Activated CD8-positive, alpha-beta memory T cell treated with anti-CD3 and anti-CD28 coated beads for 36 hours (primary cell): ENCODE measurements around the gene CSNK1G1. TPM values are rescaled to one million over a fixed set of nuclear protein-coding genes. Genes with fewer than 3 reads are reported as not detected.
"Not testable (repeated sequence)": the region's sequence is repeated elsewhere in the genome, so short reads cannot be mapped to it uniquely, and the experiment has no call there.

Source experiments
- CTCF ChIA-PET: fragments of 350-600 bp; sonication (Branson Sonifier 250); formaldehyde crosslinking; loops from one replicate; lab custom pipeline; 2021; ENCODE audit warnings: antibody characterized with exemption; lab: Charles Lee
- POLR2A ChIA-PET: fragments of 350-600 bp; sonication (Branson Sonifier 250); formaldehyde crosslinking; loops from one replicate; lab custom pipeline; 2021; ENCODE audit warnings: antibody characterized with exemption; lab: Charles Lee
- total RNA-seq, 2 experiments: library from RNA; stranded (reverse); gene quantifications; one replicate each; pipeline ENCODE4 v1.2.3, GENCODE V29; 2021

The CSNK1G1 gene
- total RNA-seq, 2 experiments from 2014 or later, result 21.3 to 21.6 TPM

GRCh38 chr15:64136347-64136746 lies 219.6 kb downstream of the CSNK1G1 start:
- CTCF ChIA-PET, result interaction anchor here (0.5 kb wide), 1 partner anchor 14 kb away, joined by 3 read pairs; no protein-coding TSS in a partner anchor
- POLR2A ChIA-PET, result no interaction called here

DNA sequence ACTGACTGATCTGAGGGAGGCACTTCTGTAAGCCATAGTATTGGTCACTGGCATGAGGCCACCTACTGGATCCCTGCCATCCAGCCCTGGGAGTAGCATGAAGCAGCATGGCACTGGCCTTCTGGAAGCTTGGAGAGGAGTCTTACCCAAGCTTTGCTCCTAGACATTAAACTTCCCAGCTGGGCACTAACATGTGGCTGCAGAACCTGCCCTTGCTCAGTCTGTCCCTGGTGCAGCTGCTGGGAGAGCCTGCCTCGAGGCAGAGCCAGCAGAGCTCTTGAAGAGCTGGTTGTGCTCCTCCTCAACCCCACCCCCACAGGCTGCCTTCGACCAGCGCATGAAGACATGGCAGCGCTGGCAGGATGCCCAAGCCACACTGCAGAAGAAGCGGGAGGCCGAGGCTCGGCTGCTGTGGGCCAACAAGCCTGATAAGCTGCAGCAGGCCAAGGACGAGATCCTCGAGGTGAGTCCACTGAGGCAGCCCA lies 221.6 kb downstream of the CSNK1G1 start:
- ChIA-PET CTCF (interaction anchor here (0.9 kb wide), 1 partner anchor 12 kb away, joined by 4 read pairs; no protein-coding TSS in a partner anchor), POLR2A (no interaction called here)

DNA sequence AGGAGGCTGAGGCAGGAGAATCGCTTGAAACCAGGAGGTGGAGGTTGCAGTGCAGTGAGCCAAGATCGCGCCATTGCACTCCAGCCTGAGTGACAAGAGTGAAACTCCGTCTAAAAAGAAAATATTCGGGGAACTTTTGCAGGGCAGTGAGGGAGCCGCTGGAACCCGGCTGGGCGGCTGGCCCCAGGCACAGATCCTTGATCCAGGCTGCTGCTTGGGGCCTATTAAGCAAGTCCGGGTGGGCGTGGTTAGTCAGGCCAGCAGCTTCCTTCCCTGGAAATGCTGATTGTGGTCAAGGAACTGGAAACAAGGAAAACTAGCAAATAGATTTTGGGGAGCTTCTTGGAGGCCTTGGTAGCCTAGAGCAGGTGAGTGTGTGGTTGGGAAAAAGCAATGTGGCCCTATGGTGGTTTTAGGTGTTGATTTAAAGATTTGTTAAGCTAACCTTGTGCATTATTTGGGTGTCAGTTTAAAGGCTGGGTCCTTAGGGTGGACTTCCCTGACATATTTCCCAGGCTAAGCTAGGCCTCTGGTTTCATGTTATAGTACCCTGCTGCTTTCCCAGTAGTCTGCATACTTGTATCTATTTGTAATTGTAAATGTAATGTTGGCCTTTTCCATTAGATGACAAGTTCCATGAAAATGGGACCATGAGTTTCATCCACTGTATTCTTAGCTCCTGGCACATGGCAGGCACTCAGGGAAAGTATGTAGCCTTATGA lies 222.2 kb downstream of the CSNK1G1 start:
- ChIA-PET POLR2A (no interaction called here), CTCF (interaction anchor here (0.9 kb wide), 1 partner anchor 12 kb away, joined by 4 read pairs; no protein-coding TSS in a partner anchor)

GRCh38 chr15:64132217-64132616 lies 223.8 kb downstream of the CSNK1G1 start:
- POLR2A ChIA-PET, result interaction anchor here (0.6 kb wide), 1 partner anchor 19 kb away, joined by 5 read pairs; the partner anchor contains the start of gene SNX22

GRCh38 chr15:64131547-64131946 lies 224.4 kb downstream of the CSNK1G1 start:
- ChIA-PET CTCF (no interaction called here), POLR2A (interaction anchor here (0.6 kb wide), 2 partner anchors 20 to 854 kb away, joined by 3 to 5 read pairs; partner anchors contain the start of genes APH1B and SNX22)

More at GRCh38 chr15:64132217-64132616, 223.8 kb downstream of the CSNK1G1 start:
- CTCF ChIA-PET, result interaction anchor here (0.5 to 1.0 kb wide), 2 partner anchors 21 to 1011 kb away, joined by 3 to 4 read pairs; no protein-coding TSS in a partner anchor

GRCh38 chr15:64130159-64130558 lies 225.8 kb downstream of the CSNK1G1 start:
- ChIA-PET CTCF (no interaction called here), POLR2A (no interaction called here)

- ChIA-PET CTCF (no interaction called here), POLR2A (no interaction called here)
Observed at GRCh38 chr15:64127521-64128270, 228.3 kb downstream of the CSNK1G1 start.

DNA sequence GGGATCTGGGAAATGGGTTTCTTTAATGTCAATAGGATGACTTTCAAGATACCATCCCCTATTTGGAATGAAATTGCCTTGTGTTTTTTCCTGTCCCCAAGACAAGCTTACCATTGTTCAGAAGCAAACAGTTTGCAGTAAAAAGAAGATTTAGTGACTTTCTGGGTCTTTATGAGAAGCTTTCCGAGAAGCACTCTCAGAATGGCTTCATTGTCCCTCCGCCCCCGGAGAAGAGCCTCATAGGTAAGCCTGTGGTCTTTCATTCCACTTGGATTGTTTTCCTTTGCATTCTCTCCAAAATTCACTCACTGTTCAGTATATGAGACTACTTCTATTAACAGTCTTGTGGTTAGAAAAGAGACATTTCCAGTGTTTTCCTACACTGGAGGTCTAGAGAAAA lies 230.0 kb downstream of the CSNK1G1 start:
- POLR2A ChIA-PET, result no interaction called here
- CTCF ChIA-PET, result interaction anchor here (0.6 kb wide), 1 partner anchor 1087 kb away, joined by 3 read pairs; no protein-coding TSS in a partner anchor

DNA sequence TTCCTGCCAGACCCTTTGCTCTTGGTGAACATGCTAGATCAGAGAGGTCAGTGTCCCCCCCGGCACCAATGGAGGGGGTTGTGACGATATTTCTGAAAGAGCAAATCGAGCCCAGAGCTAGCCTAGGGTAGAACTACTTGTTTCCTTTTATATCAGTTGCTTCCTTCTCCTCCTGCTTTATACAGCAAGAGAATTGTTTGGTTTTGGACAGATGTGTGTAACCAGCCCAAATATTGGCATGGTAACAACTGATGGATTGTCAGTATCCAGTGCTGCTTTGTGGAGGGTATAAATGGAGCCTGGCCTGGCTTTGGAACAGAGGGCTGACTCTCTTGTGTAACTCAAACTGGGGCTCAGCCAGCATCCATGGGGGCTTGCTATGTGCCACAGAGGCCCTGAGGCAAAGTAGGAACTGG lies 233.0 kb downstream of the CSNK1G1 start:
- ChIA-PET CTCF (interaction anchor here (1.7 kb wide), 1 partner anchor 30 kb away, joined by 8 read pairs; no protein-coding TSS in a partner anchor), POLR2A (no interaction called here)

- POLR2A ChIA-PET, result no interaction called here
Observed at GRCh38 chr15:64122444-64122843, 233.5 kb downstream of the CSNK1G1 start.

GRCh38 chr15:64121614-64122013 lies 234.4 kb downstream of the CSNK1G1 start:
- ChIA-PET CTCF (interaction anchor here (1.7 kb wide), 1 partner anchor 32 kb away, joined by 8 read pairs; no protein-coding TSS in a partner anchor), POLR2A (no interaction called here)

More at GRCh38 chr15:64122444-64122843, 233.5 kb downstream of the CSNK1G1 start:
- CTCF ChIA-PET, result interaction anchor here (1.7 kb wide), 1 partner anchor 31 kb away, joined by 8 read pairs; no protein-coding TSS in a partner anchor

GRCh38 chr15:64120322-64120721 lies 235.7 kb downstream of the CSNK1G1 start:
- CTCF ChIA-PET, result not testable (repeated sequence)

DNA sequence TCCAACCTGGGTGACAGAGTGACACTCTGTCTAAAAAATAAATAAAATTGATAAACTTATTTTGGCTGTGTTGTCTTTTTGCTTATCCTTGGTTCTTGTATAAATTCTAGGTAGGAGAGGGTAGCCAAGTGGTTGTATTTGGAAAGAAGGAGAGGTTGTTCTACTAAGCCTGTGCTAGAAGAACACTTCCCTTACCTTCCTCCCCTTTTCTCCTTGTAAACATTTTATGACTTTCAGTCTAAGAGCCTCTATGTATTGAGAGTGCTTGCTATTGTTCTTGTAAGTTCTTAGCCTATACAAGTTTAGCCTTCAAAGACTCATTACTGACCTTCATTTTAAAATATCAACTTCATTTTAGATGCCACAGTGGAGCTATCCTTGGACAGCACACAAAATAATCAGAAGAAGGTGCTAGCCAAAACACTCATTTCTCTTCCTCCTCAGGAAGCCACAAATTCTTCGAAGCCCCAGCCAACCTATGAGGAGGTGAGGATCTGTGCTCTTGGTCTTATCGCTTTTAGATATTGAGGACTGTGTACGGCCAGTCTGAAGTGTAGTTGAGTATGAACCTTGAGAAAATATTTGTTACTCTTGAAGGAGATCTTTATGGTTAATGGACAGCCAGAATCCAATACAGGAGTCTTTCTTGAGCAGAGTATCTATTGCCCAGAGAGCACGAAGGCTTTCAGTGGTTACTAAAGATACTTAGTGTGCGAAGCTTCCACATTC lies 238.1 kb downstream of the CSNK1G1 start:
- CTCF ChIA-PET, result no interaction called here
- POLR2A ChIA-PET, result no interaction called here

More at GRCh38 chr15:64120322-64120721, 235.7 kb downstream of the CSNK1G1 start:
- POLR2A ChIA-PET, result not testable (repeated sequence)

Other genes with a start within 250 kb of the CSNK1G1 start
- gene SNX22, start 204.4 kb downstream of the CSNK1G1 start, total RNA-seq, result under 1 TPM; 0.42 to 0.76 TPM
- 100 to 1,000 TPM; 393 to 402 TPM for gene PPIB, start 193.2 kb downstream of the CSNK1G1 start, total RNA-seq
- 10 to 100 TPM; 93.0 to 99.1 TPM for gene PCLAF, start 25.3 kb upstream of the CSNK1G1 start, total RNA-seq
- 10 to 100 TPM; 19.0 to 20.5 TPM for gene TRIP4, start 31.7 kb upstream of the CSNK1G1 start, total RNA-seq
- gene ZNF609, start 104.4 kb upstream of the CSNK1G1 start, total RNA-seq, result 10 to 100 TPM; 34.1 TPM